ENCODE measurements around the gene CNTNAP5.

Gene CNTNAP5

DNA sequence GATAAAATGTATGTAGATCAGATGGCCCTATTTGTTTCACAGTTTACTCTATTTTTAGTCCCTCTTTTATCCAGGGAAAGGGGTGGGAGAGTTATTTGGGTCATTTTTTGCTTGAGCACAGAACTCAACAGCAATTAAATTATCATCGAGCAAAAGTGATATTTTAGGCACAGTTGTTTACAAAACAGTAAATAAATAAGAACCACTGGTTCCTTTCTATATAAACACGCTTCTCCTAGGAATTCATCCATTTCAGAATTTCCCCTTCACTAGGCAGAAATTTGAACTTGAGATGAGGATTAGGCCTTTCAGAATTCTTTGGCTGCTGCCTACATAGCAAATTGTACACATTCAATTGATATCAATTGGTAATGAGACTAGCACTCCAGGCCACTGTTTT is 812.4 kb downstream of the CNTNAP5 start:
- DNase-seq: no peak

DNA sequence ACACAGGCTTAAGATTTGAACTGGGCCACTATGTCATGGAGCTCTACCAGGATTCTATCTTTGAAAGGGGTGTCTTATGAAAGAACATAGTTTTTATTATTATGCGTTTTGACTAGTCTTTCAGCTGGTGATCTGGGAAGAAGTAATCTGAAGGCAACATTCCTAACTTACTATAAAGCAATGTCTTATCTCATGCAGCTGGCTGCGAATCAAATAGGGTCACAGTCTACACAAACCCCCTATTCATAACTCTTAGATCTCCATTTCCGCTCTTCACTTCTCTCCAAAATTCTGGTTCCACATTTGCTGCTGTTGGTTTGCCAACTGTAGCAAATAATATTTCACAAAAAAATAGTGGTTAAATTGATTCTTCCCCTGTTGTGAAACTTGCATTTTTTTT is 813.3 kb downstream of the CNTNAP5 start:
- no peak for DNase-seq

DNA sequence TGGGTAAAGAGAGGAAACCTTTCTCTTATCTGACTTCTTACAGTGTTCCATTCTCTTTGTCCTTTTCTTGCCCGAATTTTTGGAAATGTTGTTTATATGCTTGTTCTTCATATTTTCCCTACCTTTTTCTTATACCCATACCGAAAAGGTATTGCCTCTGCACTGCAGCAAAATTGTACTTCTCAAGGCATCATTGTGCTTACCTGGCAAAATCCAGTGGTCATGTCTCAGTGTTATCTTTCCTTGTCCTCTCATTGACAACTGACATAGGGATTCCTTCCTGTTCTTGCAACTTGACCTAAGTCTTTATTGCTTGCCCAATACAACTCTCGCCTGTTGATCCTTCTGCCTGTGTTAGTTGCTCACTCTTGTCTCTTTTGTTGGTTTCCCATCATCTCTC is 842.2 kb downstream of the CNTNAP5 start:
- DNase-seq: no peak

DNA sequence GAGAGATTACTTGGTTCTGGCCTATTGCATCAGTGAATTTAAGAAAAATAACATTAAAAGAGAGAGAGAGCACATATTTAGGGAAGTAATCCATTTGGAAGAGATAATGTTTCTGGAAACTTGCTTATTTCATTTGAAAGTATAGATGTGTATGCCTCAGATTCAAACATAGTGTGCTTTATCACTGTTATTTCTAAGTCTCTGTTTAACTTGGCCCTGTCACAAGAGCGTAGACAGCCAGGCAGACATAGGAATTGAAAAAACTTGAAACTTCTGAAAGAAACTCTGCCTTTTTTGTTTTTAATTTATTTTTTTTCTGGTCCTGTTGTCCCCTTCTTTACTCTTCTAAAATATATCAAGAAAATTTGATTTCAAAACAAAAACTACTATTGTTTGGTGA is 849.1 kb downstream of the CNTNAP5 start:
- no peak for DNase-seq

DNA sequence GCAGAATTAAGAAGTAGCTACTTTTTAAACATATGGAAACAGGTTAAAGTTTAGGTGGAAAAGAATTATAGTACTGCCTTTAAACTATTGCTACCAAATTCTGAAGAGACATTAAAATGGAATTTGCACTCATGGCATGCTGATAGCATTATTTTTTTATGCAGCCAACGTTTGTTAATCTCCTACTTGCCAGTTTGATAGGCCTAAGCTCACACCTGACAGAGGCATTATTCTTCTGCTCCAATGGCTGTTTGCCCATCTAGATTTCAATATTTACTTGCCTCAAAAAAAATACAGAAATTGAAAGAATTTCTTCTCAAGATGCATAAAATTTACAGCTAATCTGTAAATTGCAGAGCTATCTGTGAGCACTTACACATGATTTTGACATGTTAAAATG is 849.6 kb downstream of the CNTNAP5 start:
- DNase-seq: no peak

DNA sequence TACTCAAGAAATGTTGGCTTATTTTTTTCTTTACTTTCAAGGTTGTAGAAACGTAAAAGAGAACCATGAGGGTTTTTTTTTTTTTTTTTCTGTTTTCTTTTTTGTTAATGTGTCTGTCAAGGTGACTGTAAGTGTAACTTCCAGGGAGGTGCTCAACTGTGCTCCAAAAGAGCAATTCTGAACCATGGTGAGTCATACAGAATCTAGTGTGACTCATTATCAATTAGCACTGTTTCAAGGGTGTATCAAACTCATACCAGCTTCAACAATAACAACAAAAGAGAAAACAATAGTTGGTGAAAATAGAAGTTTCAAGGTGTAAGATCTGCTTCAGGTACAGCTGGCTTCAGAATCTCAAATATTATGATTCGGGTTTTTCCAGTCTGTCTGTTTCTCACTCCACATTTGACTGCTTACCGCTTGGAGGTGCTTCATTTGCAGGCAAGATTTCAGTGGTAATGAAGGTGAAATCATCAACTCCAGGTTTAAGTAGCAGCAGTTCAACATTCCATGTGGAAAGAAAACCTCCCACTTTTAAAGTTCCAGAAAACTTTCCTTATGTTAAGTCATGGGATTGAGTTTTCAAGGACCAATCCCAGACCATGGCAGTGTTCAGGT is 850.6 kb downstream of the CNTNAP5 start:
- no peak for DNase-seq

DNA sequence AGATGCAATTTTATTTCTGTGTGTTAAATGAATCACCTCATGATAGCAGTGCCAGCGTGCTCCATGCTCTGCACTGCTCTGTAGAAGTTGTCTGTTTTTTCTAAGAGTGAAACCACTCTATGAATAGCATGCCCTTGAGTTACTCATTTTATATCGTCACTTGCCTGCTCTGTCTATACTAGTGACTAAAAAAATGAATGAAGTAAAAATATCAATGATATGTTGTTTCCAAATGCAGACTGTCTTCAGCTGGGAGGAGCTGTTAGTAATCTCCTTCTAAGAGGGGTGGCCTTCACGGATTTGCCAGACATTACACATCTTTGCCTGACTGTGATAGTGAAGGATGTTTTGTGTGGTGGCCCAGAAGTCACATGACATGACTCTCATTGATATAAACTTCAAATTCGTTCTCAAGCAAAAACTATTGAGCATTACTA is 852.1 kb downstream of the CNTNAP5 start:
- no peak for DNase-seq

DNA sequence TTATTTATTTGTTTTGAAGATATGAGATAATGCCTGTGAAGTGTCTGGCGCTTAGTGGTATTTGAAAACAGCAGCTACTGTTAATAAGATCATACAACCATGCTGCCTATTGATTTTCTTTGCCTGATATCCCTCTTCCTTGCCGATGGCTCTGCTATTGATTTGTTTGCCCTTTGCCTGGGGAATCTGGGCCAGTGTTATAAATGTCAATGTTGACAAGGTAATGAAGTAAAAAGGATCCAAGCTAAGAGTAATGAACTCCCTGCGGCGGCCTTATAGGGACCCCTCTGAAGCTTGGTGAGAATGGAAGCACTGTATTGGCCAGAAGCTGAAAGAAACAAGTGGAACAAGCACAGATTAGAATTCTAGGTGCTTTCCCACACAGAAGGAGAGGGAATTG is 854.6 kb downstream of the CNTNAP5 start:
- DNase-seq: no peak

DNA sequence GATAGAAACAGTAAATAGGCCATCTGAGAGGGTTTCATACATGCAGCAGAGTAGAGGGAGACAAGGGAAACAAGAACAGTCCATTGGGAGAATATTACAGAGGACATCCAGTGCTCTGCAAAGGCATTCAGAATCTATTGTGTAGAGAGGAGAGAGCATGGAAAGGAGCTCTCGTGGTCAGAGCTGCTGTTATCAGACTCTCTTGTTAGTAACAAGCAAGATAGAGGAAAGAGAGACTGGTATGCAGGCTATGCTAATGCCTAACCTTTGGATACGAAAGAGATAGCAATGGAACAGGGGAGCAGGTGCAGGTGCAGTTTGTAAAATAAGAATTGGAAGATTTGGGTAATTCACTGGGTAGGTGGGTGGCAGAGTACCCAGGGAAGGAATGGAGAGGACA is 855.9 kb downstream of the CNTNAP5 start:
- no peak for DNase-seq

DNA sequence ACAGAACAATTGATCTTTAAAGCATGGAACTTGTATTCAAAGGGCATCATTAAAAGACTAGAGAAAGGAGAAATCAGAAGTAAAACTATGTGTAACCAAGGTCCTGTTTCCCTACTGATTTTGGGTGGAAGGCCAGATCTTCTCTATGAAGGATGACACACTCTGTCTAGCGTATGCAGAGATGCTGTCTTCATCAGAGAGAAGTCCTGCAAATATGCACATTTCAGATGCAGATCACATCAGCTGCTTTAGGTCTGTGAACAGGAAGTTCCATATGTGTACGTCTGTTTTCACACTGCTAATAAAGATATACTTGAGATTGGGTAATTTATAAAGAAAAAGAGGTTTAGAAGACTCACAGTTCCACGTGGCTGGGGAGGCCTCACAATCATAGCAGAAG is 857.3 kb downstream of the CNTNAP5 start:
- no peak for DNase-seq

DNA sequence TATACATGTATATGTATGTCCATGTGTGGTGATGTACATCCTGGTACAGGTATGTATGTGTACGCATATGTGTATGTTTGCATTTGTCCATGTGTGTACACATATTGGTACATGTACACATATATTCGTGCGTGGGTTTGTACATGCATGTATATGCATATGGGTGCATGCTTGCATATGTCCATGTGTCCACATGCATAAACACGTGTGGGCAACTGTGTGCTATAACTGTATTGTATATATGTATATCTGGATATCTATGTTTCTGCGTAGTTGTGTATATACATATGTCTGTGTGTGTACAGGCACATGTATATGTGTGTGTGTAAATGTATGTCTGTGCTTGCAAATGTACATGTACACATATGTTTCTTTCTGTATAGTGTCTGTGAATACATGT is 858.5 kb downstream of the CNTNAP5 start:
- no peak for DNase-seq

DNA sequence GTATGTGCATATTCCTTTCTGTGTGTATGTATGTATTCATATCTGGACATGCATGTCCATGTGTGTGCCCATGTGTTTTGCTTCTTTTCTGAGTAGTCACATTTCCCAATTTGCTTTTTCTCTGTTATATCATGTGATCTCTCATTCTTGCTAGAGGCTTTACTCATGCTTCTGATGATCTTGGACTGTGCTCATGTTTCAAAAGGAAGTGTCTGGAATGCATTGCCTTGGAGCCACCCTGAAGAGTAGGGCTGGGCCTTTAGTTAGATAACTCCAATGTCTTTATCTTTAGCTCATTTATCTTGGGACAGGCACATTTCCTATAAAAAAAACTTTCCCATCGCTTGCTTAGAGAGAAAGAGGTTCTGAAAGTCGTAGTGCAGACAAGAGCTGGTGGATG is 859.2 kb downstream of the CNTNAP5 start:
- no peak for DNase-seq

DNA sequence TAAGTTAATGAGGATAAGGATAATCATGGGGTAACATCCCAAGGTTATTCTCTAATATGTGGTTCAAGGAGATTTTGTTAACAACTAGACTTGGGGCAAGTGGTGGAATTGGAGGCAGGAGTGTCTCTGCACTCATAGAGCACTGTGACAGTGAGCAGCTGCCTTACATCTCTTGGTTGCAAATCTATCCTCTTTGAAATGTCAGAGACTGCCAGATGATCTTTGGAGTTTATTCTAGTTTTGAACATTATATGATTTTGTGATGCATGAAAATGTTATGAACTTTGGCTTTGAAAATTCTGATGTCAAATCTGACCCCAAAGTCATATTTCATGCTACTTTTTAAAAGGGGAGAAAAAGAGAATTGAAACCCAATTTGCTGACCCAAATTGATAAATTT is 861.1 kb downstream of the CNTNAP5 start:
- DNase-seq: no peak

DNA sequence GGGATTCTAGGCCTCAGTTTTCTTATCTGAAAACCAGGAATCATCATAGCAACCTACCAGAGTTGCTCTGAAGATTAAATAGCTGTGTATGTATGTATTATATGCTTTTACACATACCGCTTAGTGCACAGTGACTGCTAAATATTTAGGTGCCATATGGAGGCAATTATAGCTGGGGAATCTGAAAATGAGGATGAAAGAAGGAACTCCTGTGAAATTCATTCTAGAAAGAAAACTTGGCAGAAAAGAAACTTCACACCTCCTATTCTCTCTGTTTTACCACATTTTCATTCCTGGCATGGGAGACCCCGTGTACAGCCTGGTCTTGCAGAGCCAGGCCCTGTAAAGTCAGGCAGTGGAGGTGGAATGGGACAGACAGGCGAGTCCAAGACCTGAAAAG is 862.4 kb downstream of the CNTNAP5 start:
- DNase-seq: no peak

DNA sequence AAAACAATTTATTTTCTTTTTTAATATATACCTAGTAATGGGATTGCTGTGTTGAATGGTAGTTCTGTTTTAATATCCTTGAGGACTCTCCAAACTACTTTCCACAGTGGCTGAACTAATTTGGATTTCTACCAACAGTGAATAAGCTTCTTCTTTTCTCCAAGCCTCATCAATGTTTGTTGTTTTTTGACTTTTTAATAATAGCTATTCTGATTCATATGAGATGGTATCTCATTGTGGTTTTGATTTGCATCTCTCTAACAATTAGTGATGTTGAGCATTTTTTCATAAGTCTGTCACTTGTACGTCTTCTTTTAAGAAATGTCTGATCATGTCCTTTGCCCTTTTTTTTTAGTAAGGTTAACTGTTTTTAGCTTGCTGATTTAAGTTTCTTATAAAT is 863.3 kb downstream of the CNTNAP5 start:
- DNase-seq: no peak

DNA sequence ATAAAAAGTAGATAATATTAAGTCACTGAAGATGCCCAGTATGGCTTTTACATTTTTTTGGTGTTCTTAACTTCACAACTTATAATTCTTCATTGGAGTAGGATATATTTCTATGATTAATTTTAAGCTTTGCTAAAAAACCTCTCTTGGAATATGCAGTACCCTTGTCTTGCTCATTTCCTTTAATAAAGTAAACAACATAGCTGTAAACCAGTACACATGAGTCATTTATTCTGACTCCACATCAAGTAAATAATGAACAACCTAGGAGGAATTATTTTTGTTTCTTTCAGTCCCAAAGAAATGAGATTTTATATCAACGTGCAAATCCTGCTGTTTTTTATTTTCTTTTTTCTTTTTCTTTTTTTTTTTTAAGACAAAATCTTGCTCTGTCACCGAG is 869.1 kb downstream of the CNTNAP5 start:
- DNase-seq: no peak

DNA sequence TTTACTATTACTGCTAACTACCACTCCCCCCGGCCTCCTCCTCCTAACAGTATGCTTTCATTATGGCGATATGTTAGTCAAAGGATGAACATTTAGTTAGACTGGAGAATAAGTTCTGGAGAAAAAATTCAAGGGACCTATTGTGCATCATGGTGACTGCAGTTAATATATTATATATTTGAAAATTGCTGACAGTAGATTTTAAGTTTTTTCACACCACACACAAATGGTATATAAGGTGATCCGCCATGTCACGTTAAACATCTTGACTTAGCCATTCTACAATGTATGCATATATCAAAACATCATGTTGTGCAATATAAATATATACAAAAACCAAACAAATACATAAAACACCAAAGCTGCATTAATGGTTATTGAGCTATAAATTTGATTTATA is 873.7 kb downstream of the CNTNAP5 start:
- no peak for DNase-seq

DNA sequence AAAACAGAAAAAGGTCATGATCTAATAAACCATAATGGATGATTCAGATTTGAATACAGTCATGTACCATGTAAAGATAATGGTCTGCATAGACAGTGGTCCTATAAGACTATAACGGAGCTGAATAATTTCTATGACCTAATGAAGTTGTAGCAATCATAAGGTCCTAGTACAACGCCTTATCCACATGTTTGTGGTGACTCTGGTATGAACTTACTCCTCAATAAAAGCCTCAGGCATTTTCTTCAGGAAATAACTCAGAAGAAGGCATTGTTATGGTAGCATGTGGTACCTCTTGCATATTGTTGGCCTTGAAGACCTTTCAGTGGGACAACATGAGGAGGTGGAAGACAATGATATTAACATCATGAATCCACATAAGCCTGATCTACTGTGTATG is 883.3 kb downstream of the CNTNAP5 start:
- DNase-seq: no peak

DNA sequence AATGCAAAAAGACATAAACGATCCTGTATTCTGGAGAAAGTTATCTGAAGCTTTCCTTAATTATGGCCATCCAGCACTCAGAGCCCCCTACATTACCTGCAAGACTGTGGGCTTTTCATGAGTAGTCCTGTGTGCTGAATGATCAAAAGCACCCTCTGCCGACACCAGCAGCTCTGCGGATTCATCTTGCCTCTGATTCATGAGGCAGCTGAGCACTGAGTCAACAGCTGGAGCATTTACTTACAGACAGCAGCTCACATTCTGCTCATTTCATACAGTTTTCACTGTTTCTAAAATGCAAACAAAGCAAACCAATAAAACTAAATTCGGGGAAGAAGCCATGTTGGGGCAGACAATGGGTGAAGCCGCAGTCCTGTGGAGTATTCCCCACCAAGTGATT is 886.5 kb downstream of the CNTNAP5 start:
- DNase-seq: no peak

DNA sequence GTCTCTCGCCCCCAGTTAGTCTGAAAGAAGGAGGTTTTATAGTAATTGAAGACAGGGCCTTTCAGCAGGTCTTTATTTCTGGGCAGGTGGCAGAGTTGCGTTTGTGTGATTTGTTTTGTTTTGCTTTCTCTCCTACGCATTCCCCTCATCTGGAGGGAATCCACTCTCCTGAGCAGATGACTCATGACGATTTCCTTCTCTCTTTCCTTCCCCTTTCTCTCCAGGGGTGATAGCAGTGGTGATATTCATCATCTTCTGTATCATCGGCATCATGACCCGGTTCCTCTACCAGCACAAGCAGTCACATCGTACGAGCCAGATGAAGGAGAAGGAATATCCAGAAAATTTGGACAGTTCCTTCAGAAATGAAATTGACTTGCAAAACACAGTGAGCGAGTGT is 888.8 kb downstream of the CNTNAP5 start:
- no peak for DNase-seq

DNA sequence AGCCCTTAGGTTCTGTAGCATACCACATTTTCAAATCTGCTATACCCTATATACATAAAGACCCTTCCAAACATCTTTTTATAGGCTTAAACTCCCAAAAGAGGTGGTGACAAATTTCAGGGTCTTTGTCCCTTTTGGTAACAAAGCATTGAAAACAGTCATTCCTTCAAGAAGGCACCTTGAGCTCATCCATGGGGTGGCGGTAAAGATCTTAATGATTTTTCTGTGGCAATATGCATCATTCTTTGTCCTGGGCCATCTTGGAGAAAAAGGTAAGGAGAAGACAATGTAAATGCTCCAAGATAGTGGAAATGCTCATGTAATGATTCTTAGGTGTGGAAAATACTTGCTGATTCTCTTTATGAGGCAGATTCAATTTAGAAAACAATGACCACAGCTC is 890.5 kb downstream of the CNTNAP5 start:
- DNase-seq: no peak

DNA sequence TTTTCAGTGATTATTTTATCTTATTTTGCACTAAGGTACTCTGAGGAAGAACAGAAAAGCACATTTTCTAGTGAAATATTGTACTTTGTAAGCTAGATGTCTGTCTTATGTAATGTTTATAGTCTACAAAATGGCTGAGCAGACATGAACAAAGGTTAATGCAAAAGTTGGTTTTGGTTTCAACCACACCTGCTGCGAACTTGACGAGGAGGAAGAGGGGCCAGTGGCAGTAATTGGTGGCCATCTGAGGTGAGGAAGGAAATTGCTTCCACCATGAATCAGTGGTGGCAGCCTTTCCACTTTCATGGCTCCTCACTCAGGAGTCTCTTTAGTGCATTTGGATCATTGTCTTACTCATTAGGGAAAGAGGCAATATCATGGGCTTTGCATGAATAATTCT is 894.2 kb downstream of the CNTNAP5 start:
- DNase-seq: no peak

DNA sequence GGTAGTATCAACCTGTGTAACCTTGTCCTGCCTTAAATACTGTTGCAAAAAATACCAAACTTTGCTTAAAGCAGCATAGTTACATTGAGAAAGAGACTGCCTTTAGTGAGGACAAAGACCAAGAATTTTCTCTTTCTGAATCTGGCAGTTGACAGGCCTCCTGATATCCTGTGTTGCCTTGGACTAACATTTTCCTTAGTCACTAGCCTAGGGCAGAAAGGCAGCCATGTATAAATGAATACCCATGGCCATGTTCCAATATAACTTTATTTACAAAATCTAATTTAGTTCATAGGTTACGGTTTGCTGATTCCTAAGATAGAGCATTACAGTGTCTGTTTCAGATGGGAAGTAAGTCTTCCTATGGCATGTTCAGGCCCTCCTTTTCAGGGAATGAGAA is 895.4 kb downstream of the CNTNAP5 start:
- DNase-seq: no peak

DNA sequence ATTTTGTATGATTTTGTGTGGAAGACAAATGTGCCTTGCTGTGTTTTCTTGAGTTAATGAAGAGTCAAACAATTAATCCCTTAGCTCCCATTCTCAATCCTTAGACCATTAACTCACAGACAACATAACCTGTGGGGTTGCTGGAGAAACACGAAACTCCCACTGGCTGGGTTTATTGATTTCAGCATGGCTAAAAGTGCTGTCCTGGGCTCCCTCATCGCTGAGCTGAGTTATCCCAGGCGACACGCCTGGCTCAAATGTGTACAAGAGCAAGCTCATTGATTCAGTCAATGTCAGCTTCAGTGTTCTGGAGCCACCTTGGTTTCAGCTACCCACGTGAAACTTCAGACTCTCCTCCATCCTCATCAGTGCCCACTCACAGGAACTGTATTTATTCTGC is 896.1 kb downstream of the CNTNAP5 start:
- DNase-seq: no peak

DNA sequence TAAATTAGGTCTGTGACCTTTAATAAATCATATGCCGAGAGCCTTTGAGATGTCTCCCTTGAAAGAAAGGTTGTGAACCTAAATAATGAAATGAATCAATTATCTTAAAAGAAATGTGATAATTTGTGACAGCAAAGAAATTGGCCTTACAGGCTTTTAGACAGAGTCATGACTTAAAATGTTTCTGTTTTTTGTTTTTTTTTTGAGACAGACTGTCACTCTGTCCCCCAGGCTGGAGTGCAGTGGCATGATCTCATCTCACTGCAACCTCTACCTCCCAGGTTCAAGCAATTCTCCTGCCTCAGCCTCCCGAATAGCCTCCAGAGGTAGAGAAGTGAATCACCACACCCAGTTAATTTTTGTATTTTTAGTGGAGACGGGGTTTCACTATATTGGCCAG is 898.0 kb downstream of the CNTNAP5 start:
- DNase-seq: no peak

DNA sequence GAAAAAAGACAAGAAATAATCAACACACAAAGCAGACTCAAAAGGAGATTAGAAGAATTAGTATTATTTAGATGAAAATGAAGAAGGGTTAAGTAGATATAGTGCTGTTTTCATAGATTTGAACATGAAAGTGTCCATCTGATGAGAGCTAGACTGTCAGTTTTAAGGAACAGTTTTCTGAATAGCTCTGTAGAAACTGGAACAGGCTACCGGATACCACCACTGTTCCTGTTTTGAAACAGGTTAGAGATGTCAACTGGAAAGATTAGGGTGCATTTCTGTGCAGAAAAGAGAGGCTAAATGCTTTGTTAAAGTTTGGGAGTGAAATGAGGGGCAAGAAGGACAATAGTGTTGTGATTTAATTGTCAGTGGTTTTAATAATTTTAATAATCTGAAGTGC is 908.8 kb downstream of the CNTNAP5 start:
- DNase-seq: no peak
